NOMO-1 (cell line): Measurements from ENCODE around the gene LRRC49.
"Not testable (repeated sequence)": the region's sequence is repeated elsewhere in the genome, so short reads cannot be mapped to it uniquely, and the experiment has no call there.

Experiments
- DNase-seq, 2 experiments: peaks; one replicate each; lab custom pipeline; 2025; ENCODE audit not compliant: unreplicated experiment in 2 of 2; lab: John Stamatoyannopoulos, UW

Gene LRRC49

GRCh38 chr15:70920981-70921696 is 28.5 kb downstream of the LRRC49 start:
- no peak for DNase-seq

- no peak for DNase-seq
These were observed 29.5 kb downstream of the LRRC49 start for GRCh38 chr15:70922119-70922518.

GRCh38 chr15:70923311-70924080 is 30.9 kb downstream of the LRRC49 start:
- DNase-seq, result no peak

- not testable (repeated sequence) for DNase-seq
These were observed 34.3 kb downstream of the LRRC49 start for GRCh38 chr15:70926914-70927313.

- DNase-seq, result peak in 1 of 2 experiments; percentile 4
These were observed 39.2 kb downstream of the LRRC49 start for GRCh38 chr15:70931821-70932220.

- peak in 1 of 2 experiments; percentile 51 for DNase-seq
These were observed 39.8 kb downstream of the LRRC49 start for GRCh38 chr15:70932397-70932796.

GRCh38 chr15:70933411-70933810 is 40.8 kb downstream of the LRRC49 start:
- no peak for DNase-seq

- no peak for DNase-seq
These were observed 43.0 kb downstream of the LRRC49 start for GRCh38 chr15:70935631-70936030.

- DNase-seq, result no peak
These were observed 43.7 kb downstream of the LRRC49 start for GRCh38 chr15:70936326-70936725.

- DNase-seq, result not testable (repeated sequence)
These were observed 50.7 kb downstream of the LRRC49 start for GRCh38 chr15:70943285-70943684.

- DNase-seq, result no peak
These were observed 55.0 kb downstream of the LRRC49 start for GRCh38 chr15:70947351-70948335.

GRCh38 chr15:70950953-70951352 is 58.3 kb downstream of the LRRC49 start:
- DNase-seq, result no peak

GRCh38 chr15:70954171-70954570 is 61.5 kb downstream of the LRRC49 start:
- DNase-seq, result no peak

GRCh38 chr15:70954733-70955132 is 62.1 kb downstream of the LRRC49 start:
- DNase-seq, result no peak

- DNase-seq, result no peak
These were observed 62.5 kb downstream of the LRRC49 start for GRCh38 chr15:70955151-70955550.

- no peak for DNase-seq
These were observed 63.8 kb downstream of the LRRC49 start for GRCh38 chr15:70956201-70956995.

GRCh38 chr15:70962084-70962483 is 69.5 kb downstream of the LRRC49 start:
- DNase-seq, result no peak

- DNase-seq, result no peak
These were observed 70.6 kb downstream of the LRRC49 start for GRCh38 chr15:70963199-70963598.

GRCh38 chr15:70964058-70964457 is 71.4 kb downstream of the LRRC49 start:
- DNase-seq, result no peak

- no peak for DNase-seq
These were observed 72.1 kb downstream of the LRRC49 start for GRCh38 chr15:70964686-70965085.
